HEK293 (cell line): ENCODE data around the gene IGBP1.

Experiments
- GFI1B ChIP-seq: fragments of 450-650 bp; formaldehyde crosslinking; IDR thresholded peaks from 2 replicates; pipeline ENCODE4 v1.5.1; 2016; ENCODE audit warnings: missing biosample characterization, missing genetic modification characterization
- RBAK ChIP-seq: fragments of 450-650 bp; formaldehyde crosslinking; IDR thresholded peaks from 2 replicates; pipeline ENCODE4 v1.5.1; 2016; ENCODE audit warnings: missing biosample characterization, missing genetic modification characterization
- SALL2 ChIP-seq: fragments of 450-650 bp; formaldehyde crosslinking; IDR thresholded peaks from 2 replicates; pipeline ENCODE4 v1.5.0; 2017; ENCODE audit warnings: missing biosample characterization, mild to moderate bottlenecking, missing genetic modification characterization, borderline replicate concordance
- SCRT1 ChIP-seq: fragments of 450-650 bp; formaldehyde crosslinking; IDR thresholded peaks from 2 replicates; pipeline ENCODE4 v1.5.1; 2016; ENCODE audit warnings: missing biosample characterization, missing genetic modification characterization, borderline replicate concordance
- SP7 ChIP-seq: fragments of 450-650 bp; formaldehyde crosslinking; IDR thresholded peaks from 2 replicates; pipeline ENCODE4 v1.5.1; 2016; ENCODE audit warnings: missing biosample characterization, missing genetic modification characterization
- TCF7L2 ChIP-seq: IDR thresholded peaks from 2 replicates; pipeline ENCODE4 v1.6.1; 2011; ENCODE audit warnings: low read depth, mild to moderate bottlenecking, inconsistent platforms, low read length, moderate library complexity, borderline replicate concordance
- TRIM28 ChIP-seq: IDR thresholded peaks from 2 replicates; pipeline ENCODE4 v1.6.1; 2011; ENCODE audit warnings: low read length, control low read depth, borderline replicate concordance
- ZBTB1 ChIP-seq: fragments of 450-650 bp; formaldehyde crosslinking; IDR thresholded peaks from 2 replicates; pipeline ENCODE4 v1.5.1; 2016; ENCODE audit warnings: missing biosample characterization, missing genetic modification characterization
- ZBTB26 ChIP-seq: fragments of 450-650 bp; formaldehyde crosslinking; optimal IDR thresholded peaks from 2 replicates; pipeline ENCODE3; 2016; ENCODE audit warnings: missing biosample characterization, mild to moderate bottlenecking, missing genetic modification characterization
- ZFP37 ChIP-seq: fragments of 450-650 bp; formaldehyde crosslinking; IDR thresholded peaks from 2 replicates; pipeline ENCODE4 v1.5.1; 2016; ENCODE audit warnings: missing biosample characterization, missing genetic modification characterization
- ZNF121 ChIP-seq: fragments of 450-650 bp; formaldehyde crosslinking; IDR thresholded peaks from 2 replicates; pipeline ENCODE4 v1.5.1; 2016; ENCODE audit warnings: missing biosample characterization, missing genetic modification characterization
- ZNF133 ChIP-seq: fragments of 450-650 bp; formaldehyde crosslinking; IDR thresholded peaks from 2 replicates; pipeline ENCODE4 v1.5.1; 2016; ENCODE audit warnings: missing biosample characterization, missing genetic modification characterization
- ZNF138 ChIP-seq: fragments of 450-650 bp; formaldehyde crosslinking; IDR thresholded peaks from 2 replicates; pipeline ENCODE4 v1.5.1; 2016; ENCODE audit warnings: missing biosample characterization, missing genetic modification characterization, borderline replicate concordance
- ZNF140 ChIP-seq: fragments of 450-650 bp; formaldehyde crosslinking; IDR thresholded peaks from 2 replicates; pipeline ENCODE4 v1.5.1; 2016; ENCODE audit warnings: missing biosample characterization, missing genetic modification characterization
- ZNF146 ChIP-seq: fragments of 450-650 bp; formaldehyde crosslinking; IDR thresholded peaks from 2 replicates; pipeline ENCODE4 v1.5.1; 2016; ENCODE audit warnings: missing biosample characterization, missing genetic modification characterization
- ZNF155 ChIP-seq: fragments of 450-650 bp; formaldehyde crosslinking; IDR thresholded peaks from 2 replicates; pipeline ENCODE4 v1.5.1; 2016; ENCODE audit warnings: missing biosample characterization, missing genetic modification characterization
- ZNF169 ChIP-seq: fragments of 450-650 bp; formaldehyde crosslinking; IDR thresholded peaks from 2 replicates; pipeline ENCODE4 v1.5.1; 2016; ENCODE audit warnings: missing biosample characterization, missing genetic modification characterization
- ZNF19 ChIP-seq: fragments of 450-650 bp; formaldehyde crosslinking; IDR thresholded peaks from 2 replicates; pipeline ENCODE4; 2016; ENCODE audit warnings: missing biosample characterization, missing genetic modification characterization, low read depth
- ZNF24 ChIP-seq: fragments of 450-650 bp; formaldehyde crosslinking; IDR thresholded peaks from 2 replicates; pipeline ENCODE4 v1.5.1; 2016; ENCODE audit warnings: missing biosample characterization, missing genetic modification characterization
- ZNF335 ChIP-seq: fragments of 450-650 bp; formaldehyde crosslinking; conservative IDR thresholded peaks from 2 replicates; pipeline ENCODE4 v1.5.1; 2016; ENCODE audit warnings: missing biosample characterization, missing genetic modification characterization
- ZNF362 ChIP-seq: fragments of 450-650 bp; formaldehyde crosslinking; IDR thresholded peaks from 2 replicates; pipeline ENCODE4 v1.5.1; 2016; ENCODE audit warnings: missing biosample characterization, missing genetic modification characterization
- ZNF37A ChIP-seq: fragments of 450-650 bp; IDR thresholded peaks from 2 replicates; pipeline ENCODE4 v1.5.1; 2018; ENCODE audit warnings: missing biosample characterization, missing genetic modification characterization
- ZNF521 ChIP-seq: fragments of 450-650 bp; formaldehyde crosslinking; IDR thresholded peaks from 2 replicates; pipeline ENCODE4 v1.5.1; 2017; ENCODE audit warnings: missing biosample characterization, mild to moderate bottlenecking, missing genetic modification characterization
- ZNF560 ChIP-seq: fragments of 450-650 bp; formaldehyde crosslinking; IDR thresholded peaks from 2 replicates; pipeline ENCODE4 v1.5.1; 2017; ENCODE audit warnings: missing biosample characterization, missing genetic modification characterization, borderline replicate concordance
- ZNF585B ChIP-seq: fragments of 450-650 bp; formaldehyde crosslinking; IDR thresholded peaks from 2 replicates; pipeline ENCODE4 v1.5.1; 2016; ENCODE audit warnings: missing biosample characterization, missing genetic modification characterization
- ZNF596 ChIP-seq: fragments of 450-650 bp; IDR thresholded peaks from 2 replicates; pipeline ENCODE4 v1.5.0; 2018; ENCODE audit warnings: missing biosample characterization, mild to moderate bottlenecking, missing genetic modification characterization, moderate library complexity
- ZNF610 ChIP-seq: fragments of 450-650 bp; formaldehyde crosslinking; IDR thresholded peaks from 2 replicates; pipeline ENCODE4 v1.5.1; 2016; ENCODE audit warnings: missing biosample characterization, missing genetic modification characterization, borderline replicate concordance
- ZNF621 ChIP-seq: fragments of 450-650 bp; formaldehyde crosslinking; IDR thresholded peaks from 2 replicates; pipeline ENCODE4 v1.5.1; 2017; ENCODE audit warnings: missing biosample characterization, missing genetic modification characterization
- ZNF785 ChIP-seq: fragments of 450-650 bp; formaldehyde crosslinking; IDR thresholded peaks from 2 replicates; pipeline ENCODE4 v1.5.1; 2016; ENCODE audit warnings: missing biosample characterization, missing genetic modification characterization
- ZNF791 ChIP-seq: fragments of 450-650 bp; formaldehyde crosslinking; IDR thresholded peaks from 2 replicates; pipeline ENCODE4 v1.5.1; 2016; ENCODE audit warnings: missing biosample characterization, missing genetic modification characterization
- ZNF792 ChIP-seq: fragments of 450-650 bp; formaldehyde crosslinking; IDR thresholded peaks from 2 replicates; pipeline ENCODE4 v1.5.1; 2016; ENCODE audit warnings: missing biosample characterization, missing genetic modification characterization
- ZSCAN4 ChIP-seq: fragments of 450-650 bp; formaldehyde crosslinking; IDR thresholded peaks from 2 replicates; pipeline ENCODE4 v1.5.1; 2017; ENCODE audit warnings: missing biosample characterization, missing genetic modification characterization
- ZXDB ChIP-seq: fragments of 450-650 bp; formaldehyde crosslinking; IDR thresholded peaks from 2 replicates; pipeline ENCODE4 v1.5.1; 2016; ENCODE audit warnings: missing biosample characterization, missing genetic modification characterization
- TF ChIP-seq, protein P1 (sequence below): fragments of 450-650 bp; formaldehyde crosslinking; IDR thresholded peaks from 2 replicates; pipeline ENCODE4 v1.5.1; 2016; ENCODE audit warnings: missing biosample characterization, missing genetic modification characterization
- TF ChIP-seq, protein P2 (sequence below): fragments of 450-650 bp; formaldehyde crosslinking; IDR thresholded peaks from 2 replicates; pipeline ENCODE4 v1.5.0; 2017; ENCODE audit warnings: missing biosample characterization, missing genetic modification characterization, borderline replicate concordance

The IGBP1 gene

DNA sequence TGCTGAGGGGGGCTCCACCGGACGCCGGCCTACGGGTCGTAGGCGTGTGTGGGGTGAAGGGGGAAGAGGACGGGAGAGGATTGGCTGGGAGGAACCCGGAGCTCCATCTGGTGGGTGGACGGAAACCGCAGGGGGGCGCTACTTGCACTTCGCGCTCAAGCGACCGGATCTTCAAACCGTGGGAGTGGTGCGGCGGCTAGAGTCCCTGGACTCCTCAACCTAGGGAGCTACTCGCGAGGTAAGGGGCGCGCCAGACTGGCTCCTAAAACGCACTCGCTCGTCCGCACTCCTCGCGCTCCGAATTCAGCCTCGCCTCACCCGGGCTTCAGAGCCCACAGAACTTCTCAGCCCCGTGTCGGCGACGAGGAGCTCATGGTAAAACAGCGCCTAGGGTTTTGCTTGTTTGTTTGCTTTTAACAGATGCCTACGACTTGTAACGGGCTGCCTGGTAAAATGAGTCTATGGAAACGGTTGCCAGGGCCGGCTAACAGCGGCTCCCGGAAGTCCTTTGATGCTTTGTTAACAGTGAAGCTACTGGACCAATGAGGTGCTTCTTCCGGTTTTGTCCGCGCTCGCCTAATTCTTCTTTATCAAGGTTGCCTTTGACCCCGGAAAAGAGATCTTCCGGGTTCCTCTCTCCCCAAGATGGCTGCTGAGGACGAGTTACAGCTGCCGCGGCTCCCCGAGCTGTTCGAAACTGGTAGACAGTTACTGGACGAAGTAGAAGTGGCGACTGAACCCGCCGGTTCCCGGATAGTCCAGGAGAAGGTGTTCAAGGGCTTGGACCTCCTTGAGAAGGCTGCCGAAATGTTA is at the start of gene IGBP1 (continued):
- TF ChIP-seq RBAK (tag by site-specific recombination), result no peak
- no peak for TF ChIP-seq ZNF596
- no peak for TF ChIP-seq ZNF521 (tag by site-specific recombination)
- no peak for TF ChIP-seq SALL2 (tag by site-specific recombination)
- TF ChIP-seq ZNF610 (tag by site-specific recombination), result no peak
- peak; percentile 53; the same call in 1 of the 2 replicates for TF ChIP-seq TCF7L2
- TF ChIP-seq ZNF585B (tag by site-specific recombination), result no peak
- TF ChIP-seq ZXDB, result peak; percentile 70
- TF ChIP-seq GFI1B (tag by site-specific recombination), result no peak
- TF ChIP-seq ZSCAN4 (tag by site-specific recombination), result no peak
- no peak for TF ChIP-seq ZNF140 (tag by site-specific recombination)
- TF ChIP-seq, protein P1, sequence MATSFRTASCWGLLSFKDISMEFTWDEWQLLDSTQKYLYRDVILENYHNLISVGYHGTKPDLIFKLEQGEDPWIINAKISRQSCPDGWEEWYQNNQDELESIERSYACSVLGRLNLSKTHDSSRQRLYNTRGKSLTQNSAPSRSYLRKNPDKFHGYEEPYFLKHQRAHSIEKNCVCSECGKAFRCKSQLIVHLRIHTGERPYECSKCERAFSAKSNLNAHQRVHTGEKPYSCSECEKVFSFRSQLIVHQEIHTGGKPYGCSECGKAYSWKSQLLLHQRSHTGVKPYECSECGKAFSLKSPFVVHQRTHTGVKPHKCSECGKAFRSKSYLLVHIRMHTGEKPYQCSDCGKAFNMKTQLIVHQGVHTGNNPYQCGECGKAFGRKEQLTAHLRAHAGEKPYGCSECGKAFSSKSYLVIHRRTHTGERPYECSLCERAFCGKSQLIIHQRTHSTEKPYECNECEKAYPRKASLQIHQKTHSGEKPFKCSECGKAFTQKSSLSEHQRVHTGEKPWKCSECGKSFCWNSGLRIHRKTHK (tag by site-specific recombination), result no peak
- TF ChIP-seq ZNF792 (tag by site-specific recombination), result no peak
- TF ChIP-seq ZBTB26 (tag by site-specific recombination), result peak; percentile 43
- no peak for TF ChIP-seq ZNF169 (tag by site-specific recombination)
- TF ChIP-seq ZNF621, result no peak
- TF ChIP-seq ZNF121, result no peak
- TF ChIP-seq SCRT1, result no peak
- no peak for TF ChIP-seq ZNF362 (tag by site-specific recombination)
- TF ChIP-seq ZBTB1 (tag by site-specific recombination), result no peak
- TF ChIP-seq ZNF138 (tag by site-specific recombination), result no peak
- no peak for TF ChIP-seq ZNF791 (tag by site-specific recombination)
- no peak for TF ChIP-seq ZFP37
- 0 out of 2 replicates have a peak, but pooled peaks have one; percentile 8 for TF ChIP-seq ZNF335 (tag by site-specific recombination)
- no peak for TF ChIP-seq ZNF24
- TF ChIP-seq ZNF133, result 0 out of 2 replicates have a peak, but pooled peaks have one; percentile 12
- TF ChIP-seq, protein P2, sequence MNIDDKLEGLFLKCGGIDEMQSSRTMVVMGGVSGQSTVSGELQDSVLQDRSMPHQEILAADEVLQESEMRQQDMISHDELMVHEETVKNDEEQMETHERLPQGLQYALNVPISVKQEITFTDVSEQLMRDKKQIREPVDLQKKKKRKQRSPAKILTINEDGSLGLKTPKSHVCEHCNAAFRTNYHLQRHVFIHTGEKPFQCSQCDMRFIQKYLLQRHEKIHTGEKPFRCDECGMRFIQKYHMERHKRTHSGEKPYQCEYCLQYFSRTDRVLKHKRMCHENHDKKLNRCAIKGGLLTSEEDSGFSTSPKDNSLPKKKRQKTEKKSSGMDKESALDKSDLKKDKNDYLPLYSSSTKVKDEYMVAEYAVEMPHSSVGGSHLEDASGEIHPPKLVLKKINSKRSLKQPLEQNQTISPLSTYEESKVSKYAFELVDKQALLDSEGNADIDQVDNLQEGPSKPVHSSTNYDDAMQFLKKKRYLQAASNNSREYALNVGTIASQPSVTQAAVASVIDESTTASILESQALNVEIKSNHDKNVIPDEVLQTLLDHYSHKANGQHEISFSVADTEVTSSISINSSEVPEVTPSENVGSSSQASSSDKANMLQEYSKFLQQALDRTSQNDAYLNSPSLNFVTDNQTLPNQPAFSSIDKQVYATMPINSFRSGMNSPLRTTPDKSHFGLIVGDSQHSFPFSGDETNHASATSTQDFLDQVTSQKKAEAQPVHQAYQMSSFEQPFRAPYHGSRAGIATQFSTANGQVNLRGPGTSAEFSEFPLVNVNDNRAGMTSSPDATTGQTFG (tag by site-specific recombination), result no peak
- TF ChIP-seq TRIM28, result no peak
- no peak for TF ChIP-seq ZNF146
- no peak for TF ChIP-seq ZNF19
- peak; percentile 49 for TF ChIP-seq SP7
- TF ChIP-seq ZNF155 (tag by site-specific recombination), result no peak
- no peak for TF ChIP-seq ZNF785
- TF ChIP-seq ZNF560 (tag by site-specific recombination), result no peak
- no peak for TF ChIP-seq ZNF37A
